ENCODE data around the gene SPEF1.

SPEF1 gene

DNA sequence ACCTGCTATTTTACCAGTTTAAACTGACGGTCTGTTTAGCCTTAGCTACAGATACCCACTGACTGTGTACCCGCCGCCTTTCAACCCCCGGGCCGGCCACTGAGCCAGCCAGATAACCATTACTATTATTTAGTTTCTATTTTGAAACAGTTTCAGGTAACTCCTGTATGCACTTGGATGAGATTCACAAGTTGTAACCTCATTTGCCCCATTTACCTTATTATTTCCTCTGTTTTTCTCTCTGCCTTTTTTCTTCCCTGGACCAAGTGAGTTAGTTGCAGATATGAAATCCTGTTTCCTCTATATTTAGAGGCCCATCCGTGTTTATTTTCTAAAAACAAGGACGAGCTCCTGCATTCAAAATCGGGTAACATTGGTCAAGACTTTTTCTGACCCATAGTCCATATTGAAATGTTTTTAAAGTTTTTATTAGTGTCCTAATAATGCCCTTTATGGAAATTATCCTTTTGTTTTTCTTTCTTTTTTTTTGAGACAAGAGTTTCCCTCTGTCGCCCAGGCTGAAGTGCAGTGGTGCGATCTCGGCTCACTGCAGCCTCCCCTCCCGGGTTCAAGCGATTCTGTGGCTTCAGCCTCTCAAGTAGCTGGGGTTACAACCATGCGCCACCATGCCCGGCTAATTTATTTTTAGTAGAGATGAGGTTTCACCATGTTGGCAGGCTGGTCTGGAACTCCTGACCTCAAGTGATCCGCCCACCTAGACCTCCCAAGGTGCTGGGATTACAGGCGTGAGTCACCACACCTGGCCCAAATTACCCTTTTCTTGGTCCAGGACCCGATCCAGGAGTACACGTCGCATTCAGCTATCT is 39.9 kb upstream of the SPEF1 start:
- H3K4me3 ChIP-seq (ENCODE audit: low read depth, low read length) = peak overlapping the region; percentile 78
- TF ChIP-seq, protein P1, sequence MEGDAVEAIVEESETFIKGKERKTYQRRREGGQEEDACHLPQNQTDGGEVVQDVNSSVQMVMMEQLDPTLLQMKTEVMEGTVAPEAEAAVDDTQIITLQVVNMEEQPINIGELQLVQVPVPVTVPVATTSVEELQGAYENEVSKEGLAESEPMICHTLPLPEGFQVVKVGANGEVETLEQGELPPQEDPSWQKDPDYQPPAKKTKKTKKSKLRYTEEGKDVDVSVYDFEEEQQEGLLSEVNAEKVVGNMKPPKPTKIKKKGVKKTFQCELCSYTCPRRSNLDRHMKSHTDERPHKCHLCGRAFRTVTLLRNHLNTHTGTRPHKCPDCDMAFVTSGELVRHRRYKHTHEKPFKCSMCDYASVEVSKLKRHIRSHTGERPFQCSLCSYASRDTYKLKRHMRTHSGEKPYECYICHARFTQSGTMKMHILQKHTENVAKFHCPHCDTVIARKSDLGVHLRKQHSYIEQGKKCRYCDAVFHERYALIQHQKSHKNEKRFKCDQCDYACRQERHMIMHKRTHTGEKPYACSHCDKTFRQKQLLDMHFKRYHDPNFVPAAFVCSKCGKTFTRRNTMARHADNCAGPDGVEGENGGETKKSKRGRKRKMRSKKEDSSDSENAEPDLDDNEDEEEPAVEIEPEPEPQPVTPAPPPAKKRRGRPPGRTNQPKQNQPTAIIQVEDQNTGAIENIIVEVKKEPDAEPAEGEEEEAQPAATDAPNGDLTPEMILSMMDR (IDR thresholded peaks at IDR 0.05; ENCODE audit: low read depth, low read length, missing control alignments) = no peak
- no peak for DNase-seq (ENCODE audit: low read depth)

DNA sequence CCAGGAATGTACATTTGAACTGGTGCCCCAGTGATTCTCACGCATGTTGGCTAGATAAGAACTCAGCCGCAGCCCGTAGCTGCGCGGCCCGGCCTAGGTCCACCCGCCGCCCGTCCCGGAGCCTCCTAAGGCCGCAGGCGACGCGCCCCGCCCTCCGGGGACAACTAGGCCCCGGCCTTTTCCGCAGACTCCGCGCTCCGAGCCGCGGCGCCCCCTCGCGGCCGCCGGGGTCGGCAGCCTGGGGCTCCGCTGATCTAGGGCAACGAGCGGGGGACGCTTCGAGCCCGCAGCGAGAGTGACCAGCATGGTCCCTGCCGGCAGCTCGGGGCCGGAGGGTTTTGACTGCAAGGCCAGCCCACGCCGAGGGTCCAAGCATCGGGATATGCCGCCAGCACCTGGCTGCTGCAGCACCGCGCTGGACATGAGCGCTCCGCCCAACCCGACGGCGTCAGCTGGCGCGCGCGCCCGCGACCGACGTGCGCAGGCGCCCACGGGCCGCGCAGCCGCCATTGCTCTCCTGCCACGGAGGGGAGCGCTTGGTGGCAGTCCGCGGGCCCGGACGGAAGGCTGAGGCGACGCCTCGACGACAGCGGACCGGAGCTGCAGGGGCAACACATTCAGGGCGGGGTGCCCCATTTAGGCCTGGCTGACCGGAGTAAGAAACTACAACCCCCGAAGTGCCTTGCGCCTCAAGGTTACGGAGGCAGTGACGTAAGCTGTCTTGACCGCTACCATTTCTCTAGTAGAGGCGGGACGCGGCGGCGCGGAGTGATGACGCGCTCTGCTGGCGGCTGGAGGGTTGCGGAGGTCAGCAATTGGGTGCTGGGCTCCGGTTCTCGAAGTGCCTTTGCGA is 39.0 kb upstream of the SPEF1 start, which contains the start of gene AP5S1:
Gene AP5S1 (plus strand): TSS at position 500 of the 853 bp plus-strand sequence. CDS start 1,571 bp downstream, outside the sequence.
- DNase-seq (ENCODE audit: low read depth) = peak; percentile 89
- TF ChIP-seq, protein P1 (IDR thresholded peaks at IDR 0.05; ENCODE audit: low read depth, low read length, missing control alignments) = peak; percentile 87
- peak within 1 kb of the TSS; percentile 78 for H3K4me3 ChIP-seq (ENCODE audit: low read depth, low read length)

DNA sequence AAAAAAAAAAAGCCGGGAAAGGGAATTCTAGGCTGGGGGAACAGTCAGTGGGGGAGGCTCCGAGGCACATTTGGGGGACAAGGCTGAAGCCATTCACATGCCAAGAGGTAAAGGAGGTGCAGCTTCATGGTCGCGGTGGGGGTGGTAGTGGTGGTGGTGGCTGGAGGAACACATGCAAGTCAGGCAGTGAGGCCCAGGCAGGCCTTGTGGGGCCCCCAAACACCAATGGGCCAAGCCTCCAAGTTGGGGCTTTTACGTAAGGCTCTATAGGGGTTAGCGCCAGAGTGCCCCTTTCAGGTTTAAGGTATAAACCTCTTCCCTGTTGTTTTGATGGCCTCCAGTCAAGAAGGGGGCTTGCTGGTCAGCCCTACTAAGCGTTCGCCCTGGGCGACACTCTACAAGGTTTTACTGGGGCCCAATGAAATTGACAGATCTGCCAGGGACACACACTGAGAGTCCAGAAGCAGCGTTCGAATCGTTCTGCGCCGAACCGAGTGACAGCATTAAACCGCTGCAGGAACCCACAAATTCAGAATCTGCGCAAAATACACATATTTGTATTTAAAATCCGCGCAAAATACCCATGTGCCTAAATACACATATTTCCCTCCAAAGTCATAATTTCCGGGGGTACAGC is 38.3 kb upstream of the SPEF1 start:
- TF ChIP-seq, protein P1 (IDR thresholded peaks at IDR 0.05; ENCODE audit: low read depth, low read length, missing control alignments) = no peak
- DNase-seq (ENCODE audit: low read depth) = no peak
- peak overlapping the region; percentile 78 for H3K4me3 ChIP-seq (ENCODE audit: low read depth, low read length)

DNA sequence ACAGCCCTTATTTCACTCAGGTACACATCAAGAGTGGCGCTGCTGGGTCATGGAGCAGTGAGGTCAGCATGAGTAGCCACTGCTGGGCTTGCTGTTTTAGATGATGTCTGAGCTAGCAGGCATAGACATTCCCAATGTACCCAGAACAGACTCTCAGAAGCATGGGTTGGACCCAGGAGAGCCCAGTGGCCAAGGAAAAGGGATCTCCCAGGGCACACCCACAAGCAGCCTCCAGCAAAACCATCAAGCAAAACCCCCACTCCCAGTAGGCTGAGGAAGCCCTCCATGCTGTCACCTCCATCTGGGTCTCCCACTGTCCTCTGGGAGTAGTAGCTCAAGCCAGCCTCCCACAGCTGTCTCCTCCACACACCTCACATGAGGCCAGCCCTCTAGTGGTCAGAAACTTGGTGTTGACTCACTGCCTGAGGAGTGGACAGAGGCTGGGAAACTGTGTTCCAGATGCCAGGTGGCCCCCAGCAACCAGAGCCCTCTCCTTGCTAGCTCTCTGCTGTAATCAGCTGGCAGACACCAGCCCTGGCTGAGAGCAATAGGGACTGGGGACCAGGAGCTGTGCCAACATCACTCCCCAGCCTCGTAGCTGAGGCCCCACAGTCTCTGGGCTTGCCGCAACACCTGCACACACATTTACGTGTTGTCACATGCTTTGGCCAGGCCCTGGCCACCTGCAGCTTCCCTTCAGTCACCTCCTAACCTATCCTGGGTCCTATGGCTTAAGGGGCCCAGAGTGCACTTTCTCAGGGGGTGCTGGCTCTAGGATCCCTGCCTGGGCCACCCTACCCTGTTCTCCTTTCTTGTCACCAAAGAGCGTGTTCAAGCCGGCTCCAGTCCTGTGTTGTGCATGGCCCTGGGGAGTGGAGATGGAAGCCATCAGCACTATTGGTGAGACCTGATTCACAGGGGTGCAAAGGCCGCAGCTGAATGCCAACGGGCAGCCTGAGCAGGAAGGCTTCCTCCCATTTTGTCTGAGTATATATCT is 37.2 kb upstream of the SPEF1 start:
- no peak overlapping the region for H3K4me3 ChIP-seq (ENCODE audit: low read depth, low read length)
- TF ChIP-seq, protein P1 (IDR thresholded peaks at IDR 0.05; ENCODE audit: low read depth, low read length, missing control alignments) = peak; percentile 66
- DNase-seq (ENCODE audit: low read depth) = no peak

DNA sequence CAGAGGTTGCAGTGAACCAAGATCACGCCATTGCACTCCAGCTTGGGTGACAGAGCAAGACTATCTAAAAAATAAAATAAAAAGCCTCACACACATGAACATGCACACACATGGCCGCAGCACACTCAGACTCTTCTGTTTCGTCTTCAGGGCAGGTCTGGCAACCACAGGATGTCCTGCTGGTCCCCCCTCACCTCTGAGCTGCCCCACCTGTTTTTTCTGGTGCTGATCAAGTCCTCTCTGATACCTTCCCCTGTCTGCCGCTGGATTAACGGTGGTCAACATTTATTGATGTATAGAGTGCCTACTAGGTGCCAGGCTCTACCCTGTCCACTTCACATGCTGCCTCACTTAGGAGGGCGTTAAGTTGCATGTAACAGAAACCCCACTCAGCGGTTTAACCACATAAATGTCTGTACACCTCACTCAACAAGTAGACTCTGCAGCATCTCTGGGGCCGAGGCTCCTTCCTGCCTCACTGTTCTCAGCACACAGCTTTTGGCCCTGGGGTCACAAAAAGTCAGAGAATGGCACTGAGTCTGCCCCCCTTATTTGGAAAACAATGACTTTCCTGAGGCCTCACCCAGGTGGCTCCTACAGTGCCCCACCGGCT is 34.6 kb upstream of the SPEF1 start:
- H3K4me3 ChIP-seq (ENCODE audit: low read depth, low read length) = no peak overlapping the region
- TF ChIP-seq, protein P1 (IDR thresholded peaks at IDR 0.05; ENCODE audit: low read depth, low read length, missing control alignments) = no peak
- DNase-seq (ENCODE audit: low read depth) = no peak
